G401.6 (cell line): Measurements from ENCODE around the gene ATMIN.

Experiments used
- FAIRE-seq: peaks from 2 replicates; lab custom pipeline; 2012; peaks lifted over from hg19 to GRCh38; lab: Jason Lieb, UNC

Gene ATMIN

GRCh38 chr16:81035398-81035974 is at the start of gene ATMIN:
TSS of gene ATMIN (plus strand) at chr16:81035842. CDS start at chr16:81035871, 29 bp downstream.
- FAIRE-seq = no peak

- FAIRE-seq = no peak
Measured at GRCh38 chr16:80986557-80986956, 49.1 kb upstream of the ATMIN start.

- no peak for FAIRE-seq
Measured at GRCh38 chr16:80988756-80989155, 46.9 kb upstream of the ATMIN start.

- FAIRE-seq = no peak
Measured at GRCh38 chr16:80989801-80990200, 45.8 kb upstream of the ATMIN start.

GRCh38 chr16:80990577-80990976 is 45.1 kb upstream of the ATMIN start:
- FAIRE-seq = no peak

GRCh38 chr16:80990978-80991377 is 44.7 kb upstream of the ATMIN start:
- FAIRE-seq = no peak

GRCh38 chr16:80991792-80992430 is 43.7 kb upstream of the ATMIN start:
- FAIRE-seq = no peak

- no peak for FAIRE-seq
Measured at GRCh38 chr16:80992676-80993293, 42.9 kb upstream of the ATMIN start.

GRCh38 chr16:80993307-80993706 is 42.3 kb upstream of the ATMIN start:
- FAIRE-seq = no peak

- no peak for FAIRE-seq
Measured at GRCh38 chr16:80993834-80994233, 41.8 kb upstream of the ATMIN start.

GRCh38 chr16:80994451-80994850 is 41.2 kb upstream of the ATMIN start:
- no peak for FAIRE-seq

- FAIRE-seq = no peak
Measured at GRCh38 chr16:80996688-80997138, 38.9 kb upstream of the ATMIN start.

- no peak for FAIRE-seq
Measured at GRCh38 chr16:80997139-80997798, 38.4 kb upstream of the ATMIN start.

- no peak for FAIRE-seq
Measured at GRCh38 chr16:80997964-80998620, 37.5 kb upstream of the ATMIN start.

- no peak for FAIRE-seq
Measured at GRCh38 chr16:81000873-81001272, 34.8 kb upstream of the ATMIN start.

- FAIRE-seq = no peak
Measured at GRCh38 chr16:81001330-81001729, 34.3 kb upstream of the ATMIN start.

GRCh38 chr16:81003064-81003463 is 32.6 kb upstream of the ATMIN start:
- no peak for FAIRE-seq

- no peak for FAIRE-seq
Measured at GRCh38 chr16:81003610-81004460, 31.8 kb upstream of the ATMIN start.

- peak; percentile 77 for FAIRE-seq
Measured at GRCh38 chr16:81004646-81005353, 30.8 kb upstream of the ATMIN start.

GRCh38 chr16:81005610-81006161 is 30.0 kb upstream of the ATMIN start:
- no peak for FAIRE-seq
